ENCODE measurements around the gene ABCF2.

ABCF2 gene

DNA sequence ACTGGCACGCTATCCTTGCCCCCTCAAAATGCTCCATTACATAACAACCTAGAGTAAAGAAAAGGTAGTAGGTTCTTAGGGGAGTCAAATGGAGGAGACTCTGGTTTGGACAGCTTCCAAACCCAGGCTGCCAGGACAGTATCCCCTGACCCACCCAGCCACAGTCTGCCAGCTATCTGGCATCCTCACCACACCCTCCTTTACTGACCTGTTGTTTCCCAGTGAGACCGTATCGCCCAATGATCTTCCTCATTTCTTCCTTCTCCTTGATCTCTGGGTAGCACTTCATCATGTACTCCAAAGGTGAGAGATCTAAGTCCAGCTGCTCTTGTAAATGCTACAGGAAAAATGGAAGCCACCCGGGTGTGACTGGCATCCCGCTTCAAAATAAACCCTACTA, 11.6 kb downstream of the ABCF2 start:
- DNase-seq = no peak

DNA sequence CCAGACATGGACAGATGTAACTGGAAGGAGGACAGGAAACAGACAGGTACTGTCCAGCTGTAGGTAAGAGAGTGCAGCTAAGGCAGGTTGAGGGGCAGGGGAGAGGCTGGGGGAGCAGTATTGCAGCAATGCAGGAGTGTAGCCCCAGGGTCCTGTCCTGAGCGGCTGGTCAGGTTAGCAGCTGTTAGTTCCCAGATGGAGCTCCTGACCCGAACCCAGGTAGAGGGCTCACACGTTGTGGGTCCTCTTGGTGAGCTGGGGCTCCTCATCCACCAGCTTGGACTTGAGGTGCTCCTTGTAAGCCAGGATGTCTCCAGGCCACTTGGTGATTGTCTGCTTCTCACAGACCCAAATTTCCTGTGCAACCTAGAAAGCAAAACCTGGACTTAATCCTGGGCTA, 13.2 kb downstream of the ABCF2 start:
- DNase-seq = no peak

DNA sequence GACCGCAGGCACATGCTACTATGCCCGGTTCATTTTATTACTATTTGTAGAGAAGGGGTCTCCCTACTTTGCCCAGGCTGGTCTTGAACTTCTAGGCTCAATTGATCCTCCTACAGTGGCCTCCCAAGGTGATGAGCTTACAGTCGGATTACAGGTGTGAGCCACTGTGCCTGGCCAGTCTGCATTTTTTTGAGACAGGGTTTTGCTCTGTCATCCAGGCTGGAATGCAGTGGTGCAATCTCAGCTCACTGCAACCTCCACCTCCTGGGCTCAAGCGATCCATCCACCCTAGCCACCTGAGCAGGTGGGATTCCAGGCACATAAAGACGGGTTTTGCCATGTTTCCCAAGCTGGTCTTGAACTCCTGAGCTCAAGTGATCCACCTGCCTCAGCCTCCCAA, 14.4 kb downstream of the ABCF2 start:
- DNase-seq = no peak

- DNase-seq = no peak
Observed at GRCh38 chr7:151211155-151211772, 15.7 kb downstream of the ABCF2 start.

DNA sequence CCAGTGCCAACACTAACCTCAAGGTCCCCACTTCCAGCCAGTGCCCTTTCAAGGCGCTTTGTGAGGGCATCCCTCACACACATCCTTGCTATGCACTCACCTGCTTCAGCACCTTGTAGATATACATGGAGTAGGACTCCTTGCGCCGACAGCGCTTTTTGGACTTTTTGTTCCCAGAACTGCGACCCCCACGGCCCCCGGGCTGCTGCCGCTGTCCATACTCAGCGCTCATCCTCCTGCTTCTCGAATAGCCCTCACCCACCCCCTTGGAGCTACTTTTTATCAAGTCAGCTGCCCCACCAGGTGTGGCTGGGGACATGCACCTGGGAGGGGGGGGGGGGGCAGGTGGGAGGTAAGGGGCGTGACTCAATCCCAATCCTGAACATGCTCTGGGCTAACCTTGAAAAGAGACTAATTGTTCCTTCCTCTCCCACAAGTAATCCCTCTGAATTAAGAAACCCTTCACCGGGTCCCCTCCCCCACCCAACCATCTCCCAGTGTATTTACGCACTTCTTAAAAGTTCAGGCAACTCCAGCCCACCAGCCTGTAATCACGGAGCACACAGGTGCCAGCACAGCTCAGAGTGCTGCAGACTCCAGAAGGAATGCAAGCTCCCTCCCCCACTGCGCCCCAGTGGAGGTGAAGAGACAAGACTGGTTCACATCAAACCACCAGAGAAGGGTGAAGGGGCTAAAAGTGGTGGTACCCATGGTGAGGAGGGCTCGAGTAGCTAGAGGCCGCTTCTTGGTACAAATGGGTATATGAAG, 16.7 kb downstream of the ABCF2 start, which contains the start of gene H2BK1:
H2BK1 (minus strand) TSS at position 402 of the 768 bp plus-strand sequence; CDS start at position 232, 170 bp downstream.
- no peak for DNase-seq

- no peak for DNase-seq
Observed at GRCh38 chr7:151209588-151209987, 17.4 kb downstream of the ABCF2 start.

DNA sequence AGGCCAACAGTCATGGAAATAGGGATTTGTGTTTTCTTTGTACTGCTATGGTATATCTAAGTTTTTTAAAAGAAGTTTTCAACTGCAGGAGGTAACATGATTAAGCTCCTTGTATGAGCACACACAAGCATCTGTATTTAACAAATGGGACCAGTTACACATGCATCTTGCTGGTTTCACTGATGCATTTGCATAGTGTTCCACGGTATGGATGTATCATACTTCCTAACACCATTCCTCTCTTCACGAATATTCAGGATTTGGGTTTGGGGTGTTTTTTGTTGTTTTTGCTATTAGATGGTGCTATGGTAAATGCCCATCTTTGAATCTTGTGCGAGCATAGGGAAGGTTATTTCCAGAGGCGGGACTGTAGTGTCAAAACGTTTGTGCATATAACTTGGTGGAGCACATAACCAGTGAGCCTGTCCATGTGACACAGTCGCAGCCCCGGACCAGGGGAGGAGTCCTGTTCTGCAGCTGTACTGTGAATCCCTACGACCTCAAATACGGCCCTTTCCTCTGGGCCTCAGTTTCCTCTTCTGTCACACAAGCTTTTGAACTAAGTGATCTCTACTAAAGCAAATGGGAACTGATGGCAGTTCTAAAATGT, 18.6 kb downstream of the ABCF2 start:
- DNase-seq = no peak

GRCh38 chr7:151207804-151208203, 19.2 kb downstream of the ABCF2 start:
- DNase-seq = no peak

DNA sequence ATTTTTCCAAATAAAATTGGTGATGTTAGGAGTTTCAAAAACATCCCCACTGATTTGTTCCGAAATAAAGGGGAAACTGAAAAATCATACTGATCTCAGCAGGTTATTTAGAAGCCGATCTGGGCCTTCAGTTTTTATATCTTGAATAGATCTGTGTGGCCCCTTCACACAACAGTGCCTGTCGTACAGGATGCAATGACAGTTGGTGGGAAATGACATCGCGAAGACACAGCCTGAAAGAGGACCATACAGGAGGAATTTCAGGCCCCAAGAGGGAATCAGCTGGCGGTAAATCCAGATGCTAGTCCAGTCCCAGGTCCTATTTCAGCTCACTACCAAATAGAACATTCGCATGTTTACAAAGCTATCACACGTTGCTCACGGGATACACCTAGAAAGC, 19.7 kb downstream of the ABCF2 start:
- DNase-seq = no peak

DNA sequence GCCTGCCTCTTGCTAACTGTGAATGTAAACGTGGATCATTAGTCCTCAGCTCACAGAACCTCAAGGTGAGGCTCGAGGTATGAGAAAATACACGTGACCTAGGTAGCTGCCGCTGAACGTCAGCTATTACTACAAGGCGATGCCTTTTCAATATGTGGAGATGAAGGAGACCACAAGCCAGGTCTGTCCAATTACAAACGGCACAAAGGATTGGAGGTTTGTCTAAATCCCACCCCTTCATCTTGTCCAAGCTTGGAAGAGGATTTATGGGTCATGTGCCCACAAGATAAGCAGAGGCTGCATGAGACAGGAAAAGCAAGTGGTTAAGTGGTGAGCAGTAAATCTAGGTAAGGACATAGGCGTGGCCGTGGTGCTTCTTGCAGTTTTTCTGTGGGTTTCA, 20.1 kb downstream of the ABCF2 start:
- DNase-seq = no peak

GRCh38 chr7:151205730-151206129, 21.3 kb downstream of the ABCF2 start:
- no peak for DNase-seq

DNA sequence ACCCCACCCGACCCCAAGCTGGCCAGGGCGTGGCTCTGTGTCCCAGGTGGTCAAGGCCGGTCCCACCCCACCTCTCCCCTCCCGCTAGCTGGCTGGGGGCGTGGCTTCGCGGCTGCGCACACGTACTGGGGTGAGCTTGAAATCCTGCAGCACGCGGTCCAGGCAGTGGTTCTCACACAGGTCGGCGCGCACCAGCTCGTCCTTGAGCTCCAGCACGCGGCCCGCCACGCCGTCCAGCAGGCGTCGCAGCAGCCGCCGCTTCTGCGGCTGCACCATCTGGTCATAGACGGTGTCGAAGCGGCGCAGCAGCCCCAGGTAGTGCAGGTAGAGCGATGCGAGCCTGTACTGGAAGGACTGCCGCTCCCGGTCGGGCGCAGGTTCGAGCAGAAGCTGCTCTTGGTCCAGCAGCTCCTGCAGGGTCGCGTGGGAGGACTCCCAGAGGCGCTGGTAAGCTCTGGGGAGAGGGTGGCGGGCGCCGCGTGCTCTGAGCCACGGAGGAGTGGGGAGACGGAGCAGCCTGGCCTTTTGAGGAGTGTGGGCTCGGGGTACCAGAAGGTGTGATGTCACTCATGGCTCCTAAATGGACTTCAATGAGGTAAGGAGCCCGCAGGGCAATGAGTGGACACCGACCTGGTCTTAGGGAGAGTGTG, 22.5 kb downstream of the ABCF2 start:
- DNase-seq = no peak

- DNase-seq = no peak
Observed at GRCh38 chr7:151202836-151203235, 24.2 kb downstream of the ABCF2 start.

DNA sequence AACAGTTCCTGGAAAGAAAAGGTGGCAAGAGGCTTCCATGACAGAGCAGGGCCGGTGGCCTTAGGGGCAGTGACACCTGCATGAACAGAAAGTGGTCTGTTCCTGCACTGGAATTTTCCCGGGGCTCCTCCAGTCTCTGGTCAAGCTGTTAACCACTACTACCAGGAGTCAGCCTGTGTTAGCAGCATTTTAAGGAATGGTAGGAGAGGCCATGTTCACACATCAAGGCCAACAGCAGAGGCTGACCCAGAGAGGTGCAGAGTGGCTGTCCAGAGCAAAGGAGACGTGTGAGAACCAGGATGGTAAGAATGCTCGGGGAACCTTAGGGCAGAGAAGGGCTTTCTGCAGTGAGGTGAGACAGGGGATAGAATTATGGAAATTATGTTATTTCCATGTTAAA, 25.3 kb downstream of the ABCF2 start:
- DNase-seq = no peak

GRCh38 chr7:151201344-151201743, 25.7 kb downstream of the ABCF2 start:
- DNase-seq = no peak

- no peak for DNase-seq
Observed at GRCh38 chr7:151198945-151199848, 27.8 kb downstream of the ABCF2 start.

GRCh38 chr7:151197932-151198331, 29.1 kb downstream of the ABCF2 start:
- DNase-seq = no peak

- DNase-seq = no peak
Observed at GRCh38 chr7:151195616-151196450, 31.2 kb downstream of the ABCF2 start.

GRCh38 chr7:151194188-151194587, 32.8 kb downstream of the ABCF2 start:
- no peak for DNase-seq

- no peak for DNase-seq
Observed at GRCh38 chr7:151193203-151193978, 33.6 kb downstream of the ABCF2 start.

Data from activated T-cell treated with anti-CD3 and anti-CD28 coated beads, Interleukin-2, amount 50 U/mL, for 48 hours (primary cell).